Muscle layer of colon (tissue), 2 donors: ENCODE measurements around the gene PTCH2.
"Not testable (repeated sequence)": the region's sequence is repeated elsewhere in the genome, so short reads cannot be mapped to it uniquely, and the experiment has no call there.

ENCODE experiments used
- H3K27ac ChIP-seq: one replicate; pipeline ENCODE4 v1.7.0; 2013; ENCODE audit warnings: low read depth, mild to moderate bottlenecking, low read length, moderate library complexity
- H3K27me3 ChIP-seq, 2 donors: one replicate each; pipeline ENCODE4 v1.7.0; 2013; ENCODE audit warnings: low read length in 2 of 2, mild to moderate bottlenecking in 2 of 2; ENCODE audit not compliant: insufficient read depth in 2 of 2, control insufficient read depth in 1 of 2
- H3K36me3 ChIP-seq: one replicate; pipeline ENCODE4 v1.7.0; 2013; ENCODE audit warnings: mild to moderate bottlenecking, low read length; ENCODE audit not compliant: insufficient read depth
- H3K4me1 ChIP-seq: one replicate; pipeline ENCODE4 v1.7.0; 2013; ENCODE audit warnings: mild to moderate bottlenecking, low read length; ENCODE audit not compliant: insufficient read depth
- H3K4me3 ChIP-seq, 2 donors: one replicate each; pipeline ENCODE4 v1.7.0; 2013; ENCODE audit warnings: low read length in 2 of 2, low read depth in 1 of 2, mild to moderate bottlenecking in 1 of 2, moderate library complexity in 1 of 2
- H3K9ac ChIP-seq: one replicate; pipeline ENCODE4 v1.7.0; 2013; ENCODE audit warnings: low read length
- H3K9me3 ChIP-seq: one replicate; pipeline ENCODE4 v1.7.0; 2013; ENCODE audit warnings: mild to moderate bottlenecking, low read length
- donor health status: abdominal sarcoma.
- donor health status: Adenocarcinoma of cecum.

PTCH2 gene

DNA sequence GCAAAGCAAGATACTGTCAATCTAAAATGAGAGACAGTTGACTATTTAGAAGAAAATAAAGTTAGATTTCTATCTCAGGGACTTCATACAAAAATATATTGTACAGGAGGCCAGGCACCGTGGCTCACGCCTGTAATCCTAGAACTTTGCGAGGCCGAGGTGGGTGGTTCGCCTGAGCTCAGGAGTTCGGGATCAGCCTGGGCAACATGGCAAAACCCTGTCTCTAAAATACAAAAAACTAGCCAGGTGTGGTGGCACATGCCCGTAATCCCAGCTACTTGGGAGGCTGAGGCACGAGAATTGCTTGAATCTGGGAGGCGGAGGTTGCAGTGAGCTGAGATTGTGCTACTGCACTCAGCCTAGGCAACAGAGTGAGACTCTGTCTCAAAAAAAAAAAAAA is 27.1 kb downstream of the PTCH2 start:
- not testable (repeated sequence) for H3K4me1 ChIP-seq, H3K27ac ChIP-seq, H3K36me3 ChIP-seq, H3K9ac ChIP-seq, H3K4me3 ChIP-seq, H3K27me3 ChIP-seq, H3K9me3 ChIP-seq

DNA sequence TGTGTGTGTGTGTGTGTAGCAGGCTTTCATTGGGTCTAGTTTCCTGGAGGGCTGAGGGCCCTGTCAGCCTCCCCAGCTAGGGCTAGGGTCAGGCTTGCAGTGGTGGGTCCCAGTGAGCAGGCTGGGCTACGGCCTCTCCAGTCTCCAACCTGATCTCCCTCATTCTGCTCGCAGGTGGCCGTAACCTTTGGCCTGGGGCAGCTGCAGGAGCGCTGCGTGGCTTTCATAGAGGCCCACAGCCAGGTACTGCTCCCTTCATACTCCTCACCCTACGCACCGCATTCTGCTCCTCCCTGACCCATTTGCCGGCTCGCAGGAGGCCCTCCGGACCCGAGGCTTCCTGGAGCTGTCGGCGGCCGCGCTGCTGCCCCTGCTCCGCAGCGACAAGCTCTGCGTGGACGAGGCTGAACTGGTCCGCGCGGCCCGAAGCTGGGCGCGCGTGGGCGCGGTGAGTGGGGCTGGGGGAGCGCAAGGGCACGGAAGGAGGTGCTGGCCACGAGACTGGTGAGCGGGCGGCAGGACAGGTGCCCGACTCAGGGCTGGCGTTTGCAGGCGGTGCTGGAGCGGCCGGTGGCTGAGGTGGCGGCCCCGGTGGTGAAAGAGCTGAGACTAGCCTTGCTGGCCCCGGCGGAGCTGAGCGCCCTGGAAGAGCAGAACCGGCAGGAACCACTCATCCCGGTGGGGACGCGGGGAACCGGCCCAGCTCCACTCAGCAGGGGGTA is 30.1 kb downstream of the PTCH2 start:
- Histone ChIP-seq H3K9ac (peak overlapping the region; percentile 27), H3K4me3 (peak overlapping the region; percentile 46 to 63), H3K27ac (peak overlapping the region; percentile 92), H3K27me3 (no peaks in the 10 kb centered on the region), H3K36me3 (no peaks in the 10 kb centered on the region), H3K9me3 (no peaks in the 10 kb centered on the region), H3K4me1 (peaks cover 30% of the 10 kb centered on the region)

DNA sequence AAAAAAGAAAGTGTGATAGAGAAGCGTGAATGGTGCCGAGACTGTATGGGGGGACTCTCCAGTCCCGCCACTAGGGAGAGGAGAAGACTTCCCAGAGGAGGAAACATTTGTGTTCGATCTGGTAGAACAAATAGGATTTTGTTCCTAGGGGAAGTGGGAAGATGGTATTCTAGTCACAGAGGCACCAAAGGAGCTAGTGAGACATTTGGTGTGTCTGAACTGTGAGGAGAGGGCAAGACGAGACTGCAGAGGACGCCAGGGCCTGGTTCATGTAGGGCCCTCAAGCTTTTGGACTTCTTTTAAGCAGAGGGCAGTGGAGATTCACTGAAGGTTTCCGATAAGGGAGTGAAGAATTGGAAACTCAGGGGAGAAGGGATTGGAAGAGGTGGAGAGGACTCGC is 31.8 kb downstream of the PTCH2 start:
- no peaks in the 10 kb centered on the region for H3K27me3 ChIP-seq
- H3K4me1 ChIP-seq, result peaks cover 47% of the 10 kb centered on the region
- no peaks in the 10 kb centered on the region for H3K9me3 ChIP-seq
- no peak overlapping the region for H3K9ac ChIP-seq
- H3K36me3 ChIP-seq, result no peaks in the 10 kb centered on the region
- H3K27ac ChIP-seq, result no peak overlapping the region
- H3K4me3 ChIP-seq, result no peak overlapping the region

DNA sequence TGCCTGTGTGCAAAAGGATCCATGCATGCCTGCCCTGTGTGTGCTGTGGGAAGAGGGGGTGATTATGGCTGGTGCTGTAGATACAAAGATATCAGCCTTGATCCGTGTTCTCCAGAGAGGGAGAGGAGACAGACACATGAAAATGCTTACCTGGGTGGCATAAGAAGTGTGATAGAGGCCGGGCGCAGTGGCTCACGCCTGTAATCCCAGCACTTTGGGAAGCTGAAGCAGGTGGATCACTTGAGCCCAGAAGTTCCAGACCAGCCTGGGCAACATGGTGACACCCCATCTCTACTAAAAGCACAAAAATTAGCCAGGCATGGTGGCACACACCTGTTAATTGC is 32.3 kb downstream of the PTCH2 start:
- H3K36me3 ChIP-seq, H3K4me3 ChIP-seq, H3K27me3 ChIP-seq, H3K27ac ChIP-seq, H3K9me3 ChIP-seq, H3K9ac ChIP-seq: not testable (repeated sequence)
- H3K4me1 ChIP-seq, result peaks cover 47% of the 10 kb centered on the region

DNA sequence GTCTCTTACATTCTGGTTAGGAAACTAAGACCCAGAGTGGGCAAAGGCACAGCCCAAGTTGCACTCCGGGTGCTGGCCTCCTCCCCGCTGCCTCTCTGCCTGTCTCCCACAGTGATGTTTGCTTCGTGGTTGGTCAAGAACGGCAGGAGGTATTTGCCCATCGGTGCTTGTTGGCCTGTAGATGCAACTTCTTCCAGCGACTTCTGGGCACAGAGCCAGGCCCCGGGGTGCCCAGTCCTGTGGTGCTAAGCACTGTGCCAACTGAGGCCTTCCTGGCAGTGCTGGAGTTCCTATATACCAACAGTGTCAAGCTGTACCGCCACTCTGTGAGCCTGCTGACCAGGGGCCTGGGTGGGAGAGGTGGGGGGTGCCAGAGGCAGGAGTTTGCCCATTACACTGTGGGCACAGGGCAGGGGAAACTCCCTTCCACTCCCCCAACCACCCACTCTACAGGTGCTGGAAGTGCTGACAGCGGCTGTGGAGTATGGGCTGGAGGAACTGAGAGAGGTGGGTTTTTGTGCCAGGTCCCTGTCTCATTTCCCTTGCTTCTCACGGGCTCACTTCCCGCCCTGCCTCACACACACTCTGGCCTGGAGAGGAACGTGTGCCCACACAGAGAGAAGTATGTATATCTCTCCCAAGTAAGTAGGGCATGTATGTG is 32.8 kb downstream of the PTCH2 start:
- H3K9ac ChIP-seq, result peak overlapping the region; percentile 14
- H3K27ac ChIP-seq, result peak overlapping the region; percentile 99
- peaks cover 47% of the 10 kb centered on the region for H3K4me1 ChIP-seq
- H3K4me3 ChIP-seq, result peak overlapping the region in 1 of 2 donors; percentile 46
- H3K9me3 ChIP-seq, result no peaks in the 10 kb centered on the region
- H3K36me3 ChIP-seq, result peaks cover 6% of the 10 kb centered on the region
- H3K27me3 ChIP-seq, result no peaks in the 10 kb centered on the region

DNA sequence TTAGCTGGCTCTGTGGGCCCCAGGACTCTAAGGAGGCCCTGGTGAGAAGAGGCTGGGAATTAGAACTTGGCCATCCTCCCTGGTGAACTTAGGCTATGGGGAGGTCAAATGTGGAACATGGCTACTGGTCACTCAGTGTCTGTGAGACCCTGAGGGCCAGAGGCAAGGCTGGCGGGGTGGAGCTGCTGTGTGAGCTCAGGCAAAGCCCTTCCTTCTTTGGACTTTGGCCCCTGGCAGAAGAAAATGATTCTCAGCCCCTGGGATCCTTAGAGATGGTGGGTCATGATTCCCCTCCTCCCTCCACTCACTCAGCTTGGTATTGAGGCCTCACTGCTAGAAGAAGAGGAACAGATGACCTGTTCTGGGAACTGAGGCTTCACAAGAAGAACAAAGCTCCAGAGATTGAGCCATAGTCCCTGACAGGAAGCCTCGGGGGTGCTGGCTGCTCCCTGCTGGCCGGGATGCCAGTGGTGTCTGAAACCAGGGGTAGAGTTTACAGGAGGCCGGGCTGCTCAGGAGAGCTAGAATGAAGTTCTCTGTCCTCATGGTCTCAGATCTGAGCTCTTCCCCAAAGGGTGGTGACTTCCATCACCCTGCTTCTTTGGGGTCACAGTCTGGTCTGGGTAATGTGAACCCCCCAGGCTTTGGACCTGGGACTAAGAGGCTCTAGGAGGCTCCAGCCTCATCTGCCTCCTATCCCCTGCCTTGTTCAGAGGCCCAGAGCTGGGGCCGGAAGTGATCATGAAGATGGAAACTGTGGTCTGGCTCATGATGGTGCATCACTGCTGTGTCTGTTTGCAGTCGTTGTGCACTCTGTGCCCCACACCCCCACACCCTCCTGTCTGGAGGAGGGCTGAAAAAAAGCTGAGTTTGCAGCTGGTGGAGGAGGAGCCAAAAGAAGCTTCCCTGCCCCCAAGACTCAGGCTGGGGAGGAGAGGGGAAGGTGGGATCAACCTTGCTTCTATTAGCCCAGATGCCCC is 33.8 kb downstream of the PTCH2 start:
- Histone ChIP-seq H3K36me3 (peaks cover 9% of the 10 kb centered on the region), H3K27ac (peak overlapping the region; percentile 99), H3K9me3 (no peaks in the 10 kb centered on the region), H3K4me1 (peaks cover 47% of the 10 kb centered on the region), H3K9ac (peak overlapping the region; percentile 18), H3K27me3 (no peaks in the 10 kb centered on the region), H3K4me3 (peak overlapping the region in 1 of 2 donors; percentile 46)

DNA sequence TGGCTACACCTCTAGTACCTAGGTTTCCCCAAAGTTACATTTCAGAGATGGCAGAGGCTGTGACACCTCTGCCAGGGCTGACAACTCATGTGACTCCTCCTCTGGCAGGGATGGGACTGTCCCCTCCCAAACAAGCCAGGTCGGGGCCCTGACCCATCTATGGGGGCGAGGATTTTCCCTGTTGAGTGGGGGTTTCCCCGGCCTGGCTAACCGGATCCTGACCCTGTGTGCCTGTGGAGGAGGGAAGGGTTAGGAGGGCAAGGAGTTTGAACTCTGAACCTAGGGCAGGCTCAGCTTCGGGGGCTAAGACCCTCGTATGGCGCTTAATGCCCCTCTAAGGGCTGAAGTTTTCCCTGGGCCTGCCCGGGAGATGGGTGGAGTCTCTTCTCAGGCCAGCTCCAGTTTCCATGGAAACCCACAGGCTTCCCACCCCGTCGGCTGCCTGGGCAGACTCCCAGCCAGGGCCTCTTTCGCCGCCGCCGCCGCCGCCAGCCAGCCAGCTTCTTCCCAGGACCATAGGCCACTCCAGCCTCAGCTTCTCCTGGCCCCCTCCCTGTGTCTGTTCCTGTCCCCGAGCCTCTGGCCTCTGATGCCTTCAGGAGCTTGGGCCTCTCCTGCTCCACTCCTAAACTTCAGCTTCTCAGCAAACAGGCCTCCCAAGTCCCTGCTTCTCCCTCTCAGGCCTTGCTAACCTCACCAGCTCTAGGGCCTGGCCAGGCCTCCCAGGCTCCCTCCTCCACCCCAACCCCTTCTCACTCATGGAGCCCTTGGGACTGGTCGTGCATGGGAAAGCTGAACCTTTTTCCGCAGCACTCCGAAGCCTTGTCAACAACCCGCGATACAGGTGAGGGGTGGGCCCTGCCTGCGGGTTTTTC is 34.8 kb downstream of the PTCH2 start, which contains the start of gene BTBD19:
TSS of gene BTBD19 (plus strand) at position 461 of the 875 bp plus-strand sequence. CDS start at position 759, 298 bp downstream.
- H3K27ac ChIP-seq, result peak within 1 kb of the TSS; percentile 99
- no peaks in the 10 kb centered on the region for H3K9me3 ChIP-seq
- H3K4me1 ChIP-seq, result peaks cover 47% of the 10 kb centered on the region
- H3K36me3 ChIP-seq, result peaks cover 18% of the 10 kb centered on the region
- peak within 1 kb of the TSS; percentile 18 for H3K9ac ChIP-seq
- H3K4me3 ChIP-seq, result peak within 1 kb of the TSS; percentile 22 to 46
- H3K27me3 ChIP-seq, result no peaks in the 10 kb centered on the region

DNA sequence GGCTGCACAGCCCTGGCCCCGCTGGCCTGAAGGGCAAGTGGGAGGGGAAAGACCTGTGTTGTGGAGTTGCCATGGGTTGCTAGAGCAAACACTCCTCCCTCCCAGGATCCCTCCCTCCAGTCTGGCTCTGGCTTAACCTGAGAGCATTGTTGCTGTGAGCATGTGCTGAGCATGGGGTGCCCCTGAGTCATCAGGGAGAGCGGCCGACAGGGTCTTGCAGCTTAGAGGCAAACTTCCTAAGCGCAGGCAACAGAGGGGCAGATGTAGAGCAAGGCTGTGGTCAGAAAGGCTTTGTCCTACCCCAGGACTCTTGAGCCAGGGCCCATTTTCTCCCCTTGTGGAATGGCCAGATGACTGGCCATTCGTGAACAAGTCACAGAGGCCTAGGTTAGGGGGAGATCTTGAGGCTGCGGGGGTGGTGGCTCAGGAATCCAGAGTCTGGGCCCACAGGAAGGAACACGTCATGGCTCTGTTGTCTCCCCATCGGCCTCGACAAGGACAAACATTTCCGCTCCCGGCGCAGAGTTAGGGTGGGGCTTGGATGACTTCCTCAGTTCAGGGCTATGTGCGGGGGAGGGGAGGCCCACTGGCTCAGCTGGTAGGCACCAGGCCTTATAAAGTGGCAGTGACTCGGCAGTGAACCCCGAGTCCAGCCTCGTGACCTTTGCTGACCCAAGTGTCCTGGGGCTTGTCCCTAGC is 35.5 kb downstream of the PTCH2 start:
- H3K9me3 ChIP-seq, result no peaks in the 10 kb centered on the region
- H3K9ac ChIP-seq, result peak overlapping the region; percentile 8
- peaks cover 22% of the 10 kb centered on the region for H3K36me3 ChIP-seq
- no peaks in the 10 kb centered on the region for H3K27me3 ChIP-seq
- H3K4me1 ChIP-seq, result peaks cover 51% of the 10 kb centered on the region
- H3K27ac ChIP-seq, result peak overlapping the region; percentile 99
- H3K4me3 ChIP-seq, result peak overlapping the region; percentile 22 to 49

DNA sequence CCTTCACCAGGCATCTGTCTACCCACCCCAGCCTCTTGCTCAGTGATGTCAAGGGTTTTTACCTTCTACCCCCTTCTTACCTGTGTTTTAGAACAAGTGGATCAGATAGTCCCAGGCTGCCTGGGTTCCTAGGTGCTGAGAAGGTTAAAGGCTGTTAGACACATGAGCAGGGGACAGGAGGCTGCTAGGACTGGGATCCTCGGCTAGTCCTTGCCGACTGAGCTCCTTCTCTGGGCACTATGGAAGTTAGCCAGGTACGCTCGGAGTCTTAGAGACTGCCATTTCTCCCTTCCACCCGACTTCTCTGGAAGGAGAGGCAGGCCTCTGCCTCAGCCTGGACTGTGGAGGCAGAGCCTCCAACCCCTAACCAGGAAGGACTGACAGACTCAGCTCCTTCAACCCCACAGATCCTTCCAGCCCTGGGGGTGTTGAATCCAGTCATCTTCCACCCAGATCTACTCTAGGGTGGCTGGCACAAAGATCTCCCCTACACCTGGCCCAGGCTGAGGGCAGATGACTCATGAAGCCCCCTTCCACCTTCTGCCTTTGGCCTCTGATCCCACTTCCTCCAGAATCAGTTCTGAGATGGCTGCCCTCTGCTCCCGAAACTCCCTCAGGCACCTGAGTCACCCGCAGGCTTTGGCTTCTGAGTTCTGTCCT is 36.2 kb downstream of the PTCH2 start, which contains the start of gene DYNLT4:
TSS of gene DYNLT4 (minus strand) at position 648 of the 660 bp plus-strand sequence. CDS start 683 bp downstream, outside the sequence.
- Histone ChIP-seq H3K9me3 (no peaks in the 10 kb centered on the region), H3K27me3 (no peaks in the 10 kb centered on the region), H3K4me3 (peak within 1 kb of the TSS; percentile 22 to 49), H3K27ac (peak within 1 kb of the TSS; percentile 99), H3K36me3 (peaks cover 22% of the 10 kb centered on the region), H3K4me1 (peaks cover 58% of the 10 kb centered on the region), H3K9ac (peak within 1 kb of the TSS; percentile 8)
